LoVo (cell line): Measurements from ENCODE around the gene CLDN25.

Experiments used
- DNase-seq: peaks from one replicate; pipeline ENCODE4 v3.0.0-alpha.2; 2016; ENCODE audit warnings: low spot score

CLDN25 gene

GRCh38 chr11:113808931-113809330 is 29.3 kb downstream of the CLDN25 start:
- no peak for DNase-seq

- DNase-seq = no peak
These were observed 34.6 kb downstream of the CLDN25 start for GRCh38 chr11:113814181-113814580.

- DNase-seq = no peak
These were observed 37.6 kb downstream of the CLDN25 start for GRCh38 chr11:113817162-113817561.

GRCh38 chr11:113817626-113818025 is 38.0 kb downstream of the CLDN25 start:
- DNase-seq = no peak

GRCh38 chr11:113818426-113818825 is 38.8 kb downstream of the CLDN25 start:
- peak; percentile 15 for DNase-seq

GRCh38 chr11:113827477-113827876 is 47.9 kb downstream of the CLDN25 start:
- no peak for DNase-seq

GRCh38 chr11:113828191-113828590 is 48.6 kb downstream of the CLDN25 start:
- DNase-seq = no peak

GRCh38 chr11:113829751-113830150 is 50.2 kb downstream of the CLDN25 start:
- no peak for DNase-seq
